Choroid plexus epithelial cell (primary cell): Measurements from ENCODE around the gene SLC38A9.

Experiments used
- DNase-seq: peaks from one replicate; pipeline ENCODE4 v3.0.0-alpha.2; 2010; ENCODE audit warnings: low read depth
- H3K4me3 ChIP-seq: 2 replicates; pipeline ENCODE4 v1.5.1; 2011; ENCODE audit warnings: low read depth, mild to moderate bottlenecking, control low read depth, low read length, moderate library complexity
- TF ChIP-seq, protein P1 (sequence below): conservative IDR thresholded peaks from 2 replicates; pipeline ENCODE4 v1.5.1; 2011; ENCODE audit warnings: low read depth, mild to moderate bottlenecking, control low read depth, inconsistent platforms, low read length, moderate library complexity

SLC38A9 gene

DNA sequence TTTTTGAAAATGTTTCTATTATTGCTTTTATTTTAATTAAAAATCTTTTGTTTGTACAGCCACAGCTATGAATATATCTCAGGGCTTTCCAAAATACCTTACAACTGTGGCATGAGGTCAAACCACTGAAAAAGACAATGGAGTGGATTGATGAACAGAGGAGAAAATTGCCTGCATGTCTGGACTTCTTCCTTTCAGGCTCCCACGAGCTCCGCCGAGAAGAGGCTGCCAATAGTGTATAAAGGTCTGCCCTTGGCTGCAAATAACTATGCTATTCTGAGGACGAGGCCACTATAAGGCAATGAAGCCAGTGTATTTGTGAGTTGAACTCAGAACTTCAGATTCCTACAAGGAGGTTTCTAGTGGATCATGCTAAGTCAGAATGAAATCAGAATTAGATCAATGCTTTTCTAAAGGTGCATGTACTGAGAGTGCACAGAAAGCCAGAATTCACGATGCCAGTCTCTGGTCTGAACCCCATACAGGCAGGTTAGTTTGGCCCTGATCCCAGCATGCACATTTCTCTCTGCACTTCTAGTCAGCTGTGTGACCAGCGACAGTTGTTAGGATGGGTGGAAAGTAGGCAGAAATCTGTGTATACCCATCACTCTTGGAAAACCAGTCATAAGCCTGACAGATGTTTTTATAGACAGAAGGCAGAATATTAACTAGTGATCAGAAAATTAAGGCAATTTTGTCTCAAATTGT lies 134.6 kb downstream of the SLC38A9 start:
- no peak overlapping the region for H3K4me3 ChIP-seq
- TF ChIP-seq, protein P1, sequence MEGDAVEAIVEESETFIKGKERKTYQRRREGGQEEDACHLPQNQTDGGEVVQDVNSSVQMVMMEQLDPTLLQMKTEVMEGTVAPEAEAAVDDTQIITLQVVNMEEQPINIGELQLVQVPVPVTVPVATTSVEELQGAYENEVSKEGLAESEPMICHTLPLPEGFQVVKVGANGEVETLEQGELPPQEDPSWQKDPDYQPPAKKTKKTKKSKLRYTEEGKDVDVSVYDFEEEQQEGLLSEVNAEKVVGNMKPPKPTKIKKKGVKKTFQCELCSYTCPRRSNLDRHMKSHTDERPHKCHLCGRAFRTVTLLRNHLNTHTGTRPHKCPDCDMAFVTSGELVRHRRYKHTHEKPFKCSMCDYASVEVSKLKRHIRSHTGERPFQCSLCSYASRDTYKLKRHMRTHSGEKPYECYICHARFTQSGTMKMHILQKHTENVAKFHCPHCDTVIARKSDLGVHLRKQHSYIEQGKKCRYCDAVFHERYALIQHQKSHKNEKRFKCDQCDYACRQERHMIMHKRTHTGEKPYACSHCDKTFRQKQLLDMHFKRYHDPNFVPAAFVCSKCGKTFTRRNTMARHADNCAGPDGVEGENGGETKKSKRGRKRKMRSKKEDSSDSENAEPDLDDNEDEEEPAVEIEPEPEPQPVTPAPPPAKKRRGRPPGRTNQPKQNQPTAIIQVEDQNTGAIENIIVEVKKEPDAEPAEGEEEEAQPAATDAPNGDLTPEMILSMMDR = no peak
- DNase-seq = peak; percentile 61

DNA sequence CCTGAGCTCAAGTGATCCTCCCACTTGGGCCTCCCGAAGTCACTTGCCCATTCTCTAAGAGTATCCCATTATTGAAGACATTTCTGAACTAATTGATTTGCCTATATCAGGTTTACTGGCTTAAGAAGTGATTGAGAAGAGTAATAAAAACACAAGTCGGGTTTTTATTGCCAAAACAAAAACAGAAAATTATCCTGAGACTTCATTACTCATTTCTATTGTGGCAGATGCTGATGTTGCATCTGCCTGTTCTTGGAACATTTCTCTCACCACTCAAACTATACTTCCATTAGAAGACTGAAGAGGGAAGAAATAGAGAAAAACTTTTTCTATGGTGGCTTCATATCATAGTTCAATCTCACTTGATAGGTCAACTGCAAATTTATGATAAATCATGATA lies 135.5 kb downstream of the SLC38A9 start:
- no peak overlapping the region for H3K4me3 ChIP-seq
- TF ChIP-seq, protein P1 = no peak
- DNase-seq = no peak
